GM12878 (cell line): Measurements from ENCODE around the gene CD248. TPM values are rescaled to one million over a fixed set of nuclear protein-coding genes. Genes with fewer than 3 reads are reported as not detected.

Experiments
- ATAC-seq: fragments of 200-7000 bp; cut with Tn5 transposase; 3 replicates; pipeline ENCODE4 v1.9.1; 2020; ENCODE audit warnings: mild to moderate bottlenecking, moderate library complexity
- BruUV-seq: library from RNA; stranded (reverse); fragments of 400-500 nt; replicated peaks from 2 replicates; lab custom pipeline; 2021; lab: Mats Ljungman, UMichigan
- CTCF ChIA-PET: fragments of 300-600 bp; sonication (Branson Sonifier 250); formaldehyde crosslinking; extraction: SDS; loops from one replicate; lab custom pipeline; 2021; ENCODE audit warnings: inconsistent platforms; lab: Yijun Ruan, JAX
- POLR2A ChIA-PET: fragments of 350-600 bp; formaldehyde crosslinking; extraction: SDS; loops from one replicate; lab custom pipeline; 2021; ENCODE audit warnings: inconsistent platforms; lab: Charles Lee
- RAD21 ChIA-PET: fragments of 300-600 bp; sonication (Branson Sonifier 250); formaldehyde crosslinking; loops from one replicate; lab custom pipeline; 2023; ENCODE audit warnings: antibody characterized with exemption; ENCODE audit not compliant: unreplicated experiment; lab: Charles Lee
- SMC1A ChIA-PET: fragments of 300-600 bp; sonication (Branson Sonifier 250); formaldehyde crosslinking; loops from one replicate; lab custom pipeline; 2023; ENCODE audit not compliant: unreplicated experiment, uncharacterized antibody; lab: Charles Lee
- DNase-seq: peaks from one replicate; pipeline ENCODE4 v3.0.0-alpha.2; 2011; ENCODE audit warnings: low read depth, low spot score
- FAIRE-seq: peaks from 3 replicates; lab custom pipeline; 2011; peaks lifted over from hg19 to GRCh38; lab: Jason Lieb, UNC
- H2AFZ ChIP-seq: 2 replicates; pipeline ENCODE4 v1.6.0; 2011; ENCODE audit warnings: low read depth, low read length, control low read depth; ENCODE audit not compliant: control insufficient read depth
- H3K27ac ChIP-seq: 2 replicates; pipeline ENCODE4 v1.5.1; 2011; ENCODE audit warnings: control low read depth; ENCODE audit not compliant: control insufficient read depth, insufficient read depth
- H3K27me3 ChIP-seq, 2 experiments: replicated peaks in 1 of 2; 2 replicates each; pipeline versions ENCODE4 v1.6.0 to v1.6.1; 2011; ENCODE audit warnings: low read length in 1 of 2; ENCODE audit not compliant: control insufficient read depth in 2 of 2, insufficient read depth in 2 of 2
- H3K36me3 ChIP-seq, 2 experiments: 2 replicates each; pipeline ENCODE4 v1.5.1; 2011; ENCODE audit warnings: low read length in 1 of 2; ENCODE audit not compliant: control insufficient read depth in 2 of 2, insufficient read depth in 2 of 2
- H3K4me1 ChIP-seq: 2 replicates; pipeline ENCODE4 v1.6.1; 2011; ENCODE audit warnings: mild to moderate bottlenecking, low read length, moderate library complexity, mixed read lengths; ENCODE audit not compliant: control insufficient read depth, insufficient read depth
- H3K4me2 ChIP-seq: 2 replicates; pipeline ENCODE4 v1.6.0; 2011; ENCODE audit warnings: control low read depth; ENCODE audit not compliant: control insufficient read depth, insufficient read depth
- H3K4me3 ChIP-seq: fragments of 200-600 bp; sonication (generic); 2 replicates; pipeline ENCODE4 v1.5.1; 2016
- H3K79me2 ChIP-seq: 2 replicates; pipeline ENCODE4 v1.6.0; 2011; ENCODE audit warnings: low read length; ENCODE audit not compliant: control insufficient read depth, insufficient read depth
- H3K9ac ChIP-seq: 2 replicates; pipeline ENCODE4 v1.8.0; 2011; ENCODE audit warnings: low read length, control low read depth, mixed read lengths; ENCODE audit not compliant: control insufficient read depth, insufficient read depth
- H3K9me3 ChIP-seq: replicated peaks from 3 replicates; pipeline ENCODE4 v1.5.1; 2011; ENCODE audit warnings: mild to moderate bottlenecking, low read length; ENCODE audit not compliant: control insufficient read depth, insufficient read depth
- H4K20me1 ChIP-seq: 2 replicates; pipeline ENCODE4 v1.6.0; 2011; ENCODE audit not compliant: control insufficient read depth, insufficient read depth
- EED ChIP-seq: sonication (generic); IDR thresholded peaks from 2 replicates; pipeline ENCODE4 v1.6.1; 2016; ENCODE audit warnings: antibody characterized with exemption, low read depth
- EGR1 ChIP-seq, 2 experiments: IDR thresholded peaks; 1 replicate in 1 of 2; 2 replicates in 1 of 2; pipeline ENCODE4 v1.6.1; 2011 to 2012; ENCODE audit warnings: low read depth in 2 of 2, low read length in 2 of 2, borderline replicate concordance in 1 of 2, mild to moderate bottlenecking in 1 of 2, moderate library complexity in 1 of 2
- JUNB ChIP-seq: IDR thresholded peaks from 2 replicates; pipeline ENCODE4 v1.6.1; 2016; ENCODE audit warnings: antibody characterized with exemption, mild to moderate bottlenecking
- MEF2B ChIP-seq: fragments of 450-650 bp; IDR thresholded peaks from 2 replicates; pipeline ENCODE4 v1.6.1; 2018; ENCODE audit warnings: mild to moderate bottlenecking, moderate library complexity; ENCODE audit not compliant: partially characterized antibody, poor library complexity, severe bottlenecking
- RAD51 ChIP-seq: fragments of 450-650 bp; IDR thresholded peaks from 2 replicates; pipeline ENCODE4 v1.6.1; 2016; ENCODE audit warnings: moderate library complexity, mild to moderate bottlenecking, inconsistent platforms
- RCOR1 ChIP-seq: conservative IDR thresholded peaks from 2 replicates; pipeline ENCODE4 v1.6.1; 2012; ENCODE audit warnings: low read depth, low read length, improper control_type of control experiment
- SIN3A ChIP-seq: IDR thresholded peaks from 2 replicates; pipeline ENCODE4 v1.6.1; 2012; ENCODE audit warnings: low read depth, low read length, improper control_type of control experiment
- SMAD1 ChIP-seq: fragments of 450-650 bp; IDR thresholded peaks from 2 replicates; pipeline ENCODE4 v1.6.1; 2018; ENCODE audit warnings: mild to moderate bottlenecking, low read depth; ENCODE audit not compliant: partially characterized antibody
- SMARCA5 ChIP-seq: fragments of 450-650 bp; IDR thresholded peaks from 2 replicates; pipeline ENCODE4 v1.6.1; 2017; ENCODE audit warnings: mild to moderate bottlenecking
- WRNIP1 ChIP-seq: IDR thresholded peaks from 2 replicates; pipeline ENCODE4 v1.6.1; 2011; ENCODE audit warnings: low read depth, low read length, improper control_type of control experiment, borderline replicate concordance
- WGBS: methylation state at CpG from one replicate; pipeline ENCODE4 v1.1.6; 2016; ENCODE audit warnings: low lambda C conversion rate; ENCODE audit not compliant: insufficient replicate concordance, insufficient coverage; ENCODE audit errors: missing lambda C conversion rate; 5-methylcytosine and 5-hydroxymethylcytosine counted together
- in situ Hi-C: fragments of 300-500 bp; cut with MboI; formaldehyde crosslinking; loops from 9 replicates; pipeline ENCODE4 v1.14.3; 2018; ENCODE audit warnings: mixed read lengths
- intact Hi-C: fragments of 100-400 bp; cut with micrococcal nuclease; formaldehyde crosslinking; loops from one replicate; pipeline ENCODE4 v1.14.2; 2022; ENCODE audit not compliant: unreplicated experiment
- polyA plus RNA-seq, 11 experiments: library from polyadenylated mRNA; depleted of rRNA in 4 of 11; unstranded in 6 of 11; stranded (reverse) in 5 of 11; fragments of >200 nt; fragmentation: Nextera tagmentation in 4 of 11; fragmentation: Illumina TruSeq in 1 of 11; extraction: Ambion mirVana in 4 of 11; extraction: Trizol in 1 of 11; gene quantifications; 1 replicate in 1 of 11; 2 replicates in 10 of 11; pipeline versions ENCODE4 v1.2.1 to v1.2.3, GENCODE V29; 2011 to 2016; ENCODE audit warnings: inconsistent platforms in 2 of 11, missing spikeins in 2 of 11, low read depth in 1 of 11
- total RNA-seq, 4 experiments: library from RNA; depleted of rRNA in 3 of 4; stranded (reverse); fragments of >200 nt in 3 of 4; fragmentation: Illumina TruSeq in 1 of 4; extraction: Trizol in 1 of 4; gene quantifications; 2 replicates each; pipeline versions ENCODE4 v1.2.1 to v1.2.3, GENCODE V29; 2013 to 2021
- TF ChIP-seq, protein P1 (sequence below): fragments of 150-350 bp; IDR thresholded peaks from 2 replicates; pipeline ENCODE4 v1.6.1; 2016; ENCODE audit warnings: low read depth, low read length
- TF ChIP-seq, protein P2 (sequence below): fragments of 450-650 bp; IDR thresholded peaks from 2 replicates; pipeline ENCODE4 v1.6.1; 2018; ENCODE audit warnings: borderline replicate concordance, mild to moderate bottlenecking; ENCODE audit not compliant: partially characterized antibody
- TF ChIP-seq, protein P3 (sequence below): IDR thresholded peaks from 2 replicates; pipeline ENCODE4 v1.6.1; 2011; ENCODE audit warnings: borderline replicate concordance, low read depth, mild to moderate bottlenecking, moderate library complexity, mixed read lengths, low read length; ENCODE audit not compliant: insufficient read depth; ENCODE audit errors: extremely low read length
- TF ChIP-seq, protein P4 (sequence below): IDR thresholded peaks from 2 replicates; pipeline ENCODE4 v1.6.1; 2011; ENCODE audit warnings: borderline replicate concordance, low read depth, mild to moderate bottlenecking, moderate library complexity, low read length; ENCODE audit not compliant: insufficient read depth, poor library complexity, severe bottlenecking

Gene CD248
- total and polyA plus RNA-seq, 10 of the 15 experiments (the other 5 are each of a cell fraction or from before 2014, with no cell fraction given): 0.10 to 0.21 (median 0.20) TPM; not detected in 7

DNA sequence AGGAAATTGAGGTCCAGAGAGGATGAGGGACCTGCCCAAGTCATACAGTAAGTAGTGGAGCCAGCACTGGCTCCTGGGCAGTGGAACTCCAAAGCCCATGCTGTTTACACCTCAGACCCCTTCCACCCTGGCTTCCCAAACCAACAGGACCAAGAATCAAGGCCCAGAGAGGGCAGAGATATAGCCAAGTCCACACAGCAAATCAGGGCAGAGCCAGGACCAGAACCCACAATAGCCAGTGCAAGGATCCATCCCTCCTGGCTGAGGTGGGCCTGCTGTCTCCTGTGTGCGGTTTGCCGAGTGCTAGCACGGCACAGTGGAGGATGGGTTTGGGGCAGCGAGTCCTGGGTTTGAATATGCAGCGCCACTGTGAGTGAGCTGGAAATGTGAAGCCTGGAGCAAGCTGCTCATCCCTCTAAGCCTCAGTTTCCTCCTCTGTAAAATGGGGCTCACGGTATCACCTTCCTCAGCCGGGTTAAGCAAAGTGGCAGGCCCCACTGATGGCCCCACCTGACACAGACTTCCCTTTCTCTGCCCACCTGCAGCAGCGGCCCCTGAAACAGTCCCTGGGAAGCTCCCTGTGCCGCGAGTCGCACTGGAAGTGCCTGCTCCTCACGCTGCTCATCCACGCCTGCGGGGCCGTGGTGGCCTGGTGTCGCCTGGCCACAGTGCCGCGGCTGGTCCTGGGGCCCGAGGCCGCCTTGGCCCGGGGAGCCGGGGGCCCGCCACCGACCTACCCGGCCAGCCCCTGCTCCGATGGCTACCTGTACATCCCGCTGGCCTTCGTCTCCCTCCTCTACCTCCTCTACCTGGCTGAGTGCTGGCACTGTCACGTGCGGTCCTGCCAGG is 22.8 kb downstream of the CD248 start:
- no peaks in the 10 kb centered on the region for H3K9me3 ChIP-seq
- intact Hi-C loops (no loop called here), in situ Hi-C loops (no loop called here)
- ChIA-PET SMC1A (no interaction called here), RAD21 (no interaction called here), CTCF (no interaction called here), POLR2A (no interaction called here)
- H3K27me3 ChIP-seq: peaks cover 2 to 7% of the 10 kb centered on the region in 2 experiments; a peak in 2 of 4 replicates
- no peak overlapping the region for H3K27ac ChIP-seq
- DNase-seq: no peak
- H3K36me3 ChIP-seq: no peaks in the 10 kb centered on the region
- no peaks in the 10 kb centered on the region for H4K20me1 ChIP-seq
- no TSS peak for BruUV-seq
- 74% methylated on average over 27 of the region's 30 CpGs for WGBS
- H3K4me2 ChIP-seq: no peak overlapping the region
- H3K4me1 ChIP-seq: peaks cover 9% of the 10 kb centered on the region; the same call in 1 of the 2 replicates
- ATAC-seq: no peak
- H2AFZ ChIP-seq: no peak overlapping the region
- no peak overlapping the region for H3K9ac ChIP-seq
- H3K4me3 ChIP-seq: no peak overlapping the region
- FAIRE-seq: no peak
- H3K79me2 ChIP-seq: no peaks in the 10 kb centered on the region
- TF ChIP-seq, protein P1, sequence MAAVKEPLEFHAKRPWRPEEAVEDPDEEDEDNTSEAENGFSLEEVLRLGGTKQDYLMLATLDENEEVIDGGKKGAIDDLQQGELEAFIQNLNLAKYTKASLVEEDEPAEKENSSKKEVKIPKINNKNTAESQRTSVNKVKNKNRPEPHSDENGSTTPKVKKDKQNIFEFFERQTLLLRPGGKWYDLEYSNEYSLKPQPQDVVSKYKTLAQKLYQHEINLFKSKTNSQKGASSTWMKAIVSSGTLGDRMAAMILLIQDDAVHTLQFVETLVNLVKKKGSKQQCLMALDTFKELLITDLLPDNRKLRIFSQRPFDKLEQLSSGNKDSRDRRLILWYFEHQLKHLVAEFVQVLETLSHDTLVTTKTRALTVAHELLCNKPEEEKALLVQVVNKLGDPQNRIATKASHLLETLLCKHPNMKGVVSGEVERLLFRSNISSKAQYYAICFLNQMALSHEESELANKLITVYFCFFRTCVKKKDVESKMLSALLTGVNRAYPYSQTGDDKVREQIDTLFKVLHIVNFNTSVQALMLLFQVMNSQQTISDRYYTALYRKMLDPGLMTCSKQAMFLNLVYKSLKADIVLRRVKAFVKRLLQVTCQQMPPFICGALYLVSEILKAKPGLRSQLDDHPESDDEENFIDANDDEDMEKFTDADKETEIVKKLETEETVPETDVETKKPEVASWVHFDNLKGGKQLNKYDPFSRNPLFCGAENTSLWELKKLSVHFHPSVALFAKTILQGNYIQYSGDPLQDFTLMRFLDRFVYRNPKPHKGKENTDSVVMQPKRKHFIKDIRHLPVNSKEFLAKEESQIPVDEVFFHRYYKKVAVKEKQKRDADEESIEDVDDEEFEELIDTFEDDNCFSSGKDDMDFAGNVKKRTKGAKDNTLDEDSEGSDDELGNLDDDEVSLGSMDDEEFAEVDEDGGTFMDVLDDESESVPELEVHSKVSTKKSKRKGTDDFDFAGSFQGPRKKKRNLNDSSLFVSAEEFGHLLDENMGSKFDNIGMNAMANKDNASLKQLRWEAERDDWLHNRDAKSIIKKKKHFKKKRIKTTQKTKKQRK: no peak
- TF ChIP-seq, protein P2, sequence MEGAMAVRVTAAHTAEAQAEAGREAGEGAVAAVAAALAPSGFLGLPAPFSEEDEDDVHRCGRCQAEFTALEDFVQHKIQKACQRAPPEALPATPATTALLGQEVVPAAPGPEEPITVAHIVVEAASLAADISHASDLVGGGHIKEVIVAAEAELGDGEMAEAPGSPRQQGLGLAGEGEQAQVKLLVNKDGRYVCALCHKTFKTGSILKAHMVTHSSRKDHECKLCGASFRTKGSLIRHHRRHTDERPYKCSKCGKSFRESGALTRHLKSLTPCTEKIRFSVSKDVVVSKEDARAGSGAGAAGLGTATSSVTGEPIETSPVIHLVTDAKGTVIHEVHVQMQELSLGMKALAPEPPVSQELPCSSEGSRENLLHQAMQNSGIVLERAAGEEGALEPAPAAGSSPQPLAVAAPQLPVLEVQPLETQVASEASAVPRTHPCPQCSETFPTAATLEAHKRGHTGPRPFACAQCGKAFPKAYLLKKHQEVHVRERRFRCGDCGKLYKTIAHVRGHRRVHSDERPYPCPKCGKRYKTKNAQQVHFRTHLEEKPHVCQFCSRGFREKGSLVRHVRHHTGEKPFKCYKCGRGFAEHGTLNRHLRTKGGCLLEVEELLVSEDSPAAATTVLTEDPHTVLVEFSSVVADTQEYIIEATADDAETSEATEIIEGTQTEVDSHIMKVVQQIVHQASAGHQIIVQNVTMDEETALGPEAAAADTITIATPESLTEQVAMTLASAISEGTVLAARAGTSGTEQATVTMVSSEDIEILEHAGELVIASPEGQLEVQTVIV: no peak
- TF ChIP-seq MEF2B: no peak
- no peak for TF ChIP-seq SMAD1
- TF ChIP-seq, protein P3, sequence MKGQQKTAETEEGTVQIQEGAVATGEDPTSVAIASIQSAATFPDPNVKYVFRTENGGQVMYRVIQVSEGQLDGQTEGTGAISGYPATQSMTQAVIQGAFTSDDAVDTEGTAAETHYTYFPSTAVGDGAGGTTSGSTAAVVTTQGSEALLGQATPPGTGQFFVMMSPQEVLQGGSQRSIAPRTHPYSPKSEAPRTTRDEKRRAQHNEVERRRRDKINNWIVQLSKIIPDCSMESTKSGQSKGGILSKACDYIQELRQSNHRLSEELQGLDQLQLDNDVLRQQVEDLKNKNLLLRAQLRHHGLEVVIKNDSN: no peak
- TF ChIP-seq SIN3A: no peak
- TF ChIP-seq SMARCA5: no peak
- TF ChIP-seq WRNIP1: no peak
- TF ChIP-seq, protein P4, sequence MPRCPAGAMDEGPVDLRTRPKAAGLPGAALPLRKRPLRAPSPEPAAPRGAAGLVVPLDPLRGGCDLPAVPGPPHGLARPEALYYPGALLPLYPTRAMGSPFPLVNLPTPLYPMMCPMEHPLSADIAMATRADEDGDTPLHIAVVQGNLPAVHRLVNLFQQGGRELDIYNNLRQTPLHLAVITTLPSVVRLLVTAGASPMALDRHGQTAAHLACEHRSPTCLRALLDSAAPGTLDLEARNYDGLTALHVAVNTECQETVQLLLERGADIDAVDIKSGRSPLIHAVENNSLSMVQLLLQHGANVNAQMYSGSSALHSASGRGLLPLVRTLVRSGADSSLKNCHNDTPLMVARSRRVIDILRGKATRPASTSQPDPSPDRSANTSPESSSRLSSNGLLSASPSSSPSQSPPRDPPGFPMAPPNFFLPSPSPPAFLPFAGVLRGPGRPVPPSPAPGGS: no peak
- TF ChIP-seq RAD51: no peak
- TF ChIP-seq EGR1 (IDR thresholded peaks at IDR 0.05; ENCODE audit: borderline replicate concordance in 1 of 2, low read depth in 2 of 2, low read length in 2 of 2): no peak
- no peak for TF ChIP-seq EED
- TF ChIP-seq RCOR1: no peak
- TF ChIP-seq JUNB: no peak
